Hematopoietic multipotent progenitor cell treated with erythropoietin and hydrocortisone succinate and interleukin-3 and kit ligand, for 17 days (in vitro differentiated cells): Measurements from ENCODE around the gene TCF7.
A peak's percentile ranks its signal among the peaks of the same experiment; 100 is the strongest.

ENCODE experiments used
- DNase-seq: peaks from one replicate; pipeline ENCODE4 v3.0.0-alpha.2; 2015; ENCODE audit warnings: low spot score

The TCF7 gene

GRCh38 chr5:134113902-134114875, at the start of gene TCF7:
TSS of gene TCF7 (plus strand) at chr5:134114681. CDS start at chr5:134114907, 226 bp downstream.
- peak; percentile 65 for DNase-seq

GRCh38 chr5:134069553-134069952, 44.9 kb upstream of the TCF7 start:
- no peak for DNase-seq

GRCh38 chr5:134070725-134071613, 43.5 kb upstream of the TCF7 start:
- DNase-seq: no peak

GRCh38 chr5:134071614-134072207, 42.8 kb upstream of the TCF7 start:
- no peak for DNase-seq

- no peak for DNase-seq
Measured at GRCh38 chr5:134072471-134073210, 41.8 kb upstream of the TCF7 start.

- no peak for DNase-seq
Measured at GRCh38 chr5:134073404-134073803, 41.1 kb upstream of the TCF7 start.

GRCh38 chr5:134075102-134075501, 39.4 kb upstream of the TCF7 start:
- no peak for DNase-seq

GRCh38 chr5:134077926-134078580, 36.4 kb upstream of the TCF7 start:
- no peak for DNase-seq

- DNase-seq: no peak
Measured at GRCh38 chr5:134079748-134080581, 34.5 kb upstream of the TCF7 start.

- DNase-seq: no peak
Measured at GRCh38 chr5:134082264-134082992, 32.1 kb upstream of the TCF7 start.

GRCh38 chr5:134083517-134083916, 31.0 kb upstream of the TCF7 start:
- no peak for DNase-seq

GRCh38 chr5:134084022-134084565, 30.4 kb upstream of the TCF7 start:
- no peak for DNase-seq

- no peak for DNase-seq
Measured at GRCh38 chr5:134084570-134084969, 29.9 kb upstream of the TCF7 start.

- DNase-seq: no peak
Measured at GRCh38 chr5:134085411-134085810, 29.1 kb upstream of the TCF7 start.

GRCh38 chr5:134086225-134086942, 28.1 kb upstream of the TCF7 start:
- DNase-seq: no peak

- no peak for DNase-seq
Measured at GRCh38 chr5:134086943-134087305, 27.6 kb upstream of the TCF7 start.

GRCh38 chr5:134088291-134088690, 26.2 kb upstream of the TCF7 start:
- no peak for DNase-seq

GRCh38 chr5:134088994-134089560, 25.4 kb upstream of the TCF7 start:
- DNase-seq: no peak
